GM19463 (cell line): ENCODE results near the gene TLR10.
"Not testable (repeated sequence)": the region's sequence is repeated elsewhere in the genome, so short reads cannot be mapped to it uniquely, and the experiment has no call there.

ENCODE experiments used
- ATAC-seq: cut with Tn5 transposase; IDR thresholded peaks from one replicate; pipeline ENCODE4 v1.9.1; 2021; ENCODE audit warnings: mild to moderate bottlenecking, moderate library complexity; ENCODE audit not compliant: unreplicated experiment

The TLR10 gene

GRCh38 chr4:38769857-38770256 is 12.9 kb downstream of the TLR10 start:
- ATAC-seq: no peak

DNA sequence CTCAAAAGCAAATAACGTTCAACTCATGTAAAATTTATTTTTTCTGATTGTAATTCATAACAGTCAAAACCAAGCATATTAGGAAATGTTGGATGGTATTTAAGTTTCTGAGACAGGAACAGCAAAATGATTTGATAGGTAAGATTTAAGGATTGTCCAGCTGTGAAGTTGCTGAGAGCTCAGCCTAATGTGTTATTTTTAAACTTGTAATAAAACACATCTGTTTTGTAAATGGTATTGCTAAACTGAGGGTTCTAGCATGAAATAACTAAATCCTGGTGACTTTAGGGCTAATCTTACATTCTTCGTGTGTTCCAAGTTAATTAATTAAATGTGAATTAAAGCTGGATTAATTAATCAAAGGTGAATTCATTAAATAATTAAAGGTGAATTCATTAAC is 13.3 kb downstream of the TLR10 start:
- ATAC-seq: no peak

DNA sequence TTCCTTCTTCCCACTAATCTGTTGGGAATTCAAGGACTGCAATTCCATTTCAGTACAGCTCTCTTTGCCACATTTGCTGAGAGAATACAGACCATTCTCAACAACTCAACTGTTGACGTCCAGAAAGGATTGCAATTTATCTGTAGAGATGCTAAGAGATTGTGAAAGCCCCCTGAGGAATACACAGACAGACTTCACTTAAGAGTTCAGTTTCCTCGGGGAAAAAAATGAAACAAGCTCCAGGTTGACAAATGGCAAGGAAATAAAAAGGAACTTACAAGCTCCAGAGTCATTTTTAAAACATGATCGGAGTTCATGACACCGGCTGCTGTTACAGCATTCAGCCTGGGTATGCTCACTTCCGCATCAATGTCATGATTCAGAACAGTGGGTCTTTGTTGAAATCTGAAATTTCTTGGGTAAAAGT is 13.8 kb downstream of the TLR10 start:
- no peak for ATAC-seq

- not testable (repeated sequence) for ATAC-seq
Measured at GRCh38 chr4:38766940-38767339, 15.8 kb downstream of the TLR10 start.

DNA sequence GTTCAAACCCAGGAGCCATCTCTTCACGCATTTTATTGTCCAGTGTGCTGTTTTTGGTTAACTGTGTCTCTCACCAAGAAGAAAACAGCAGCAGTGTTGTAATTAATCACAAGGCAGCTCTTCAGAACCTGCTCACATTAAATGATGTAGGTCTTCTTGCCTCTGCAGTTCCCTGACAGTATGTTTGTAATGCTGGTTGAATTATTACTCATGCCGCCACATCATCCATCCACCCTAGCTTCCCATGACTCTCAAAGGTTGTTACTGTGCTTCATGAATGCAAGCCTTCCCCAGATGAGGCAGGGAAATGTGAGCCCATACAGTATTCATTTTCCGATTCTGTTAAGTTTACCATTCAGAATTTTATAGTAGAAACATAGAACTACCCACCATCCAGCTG is 17.4 kb downstream of the TLR10 start:
- ATAC-seq: no peak

GRCh38 chr4:38764277-38764676 is 18.5 kb downstream of the TLR10 start:
- no peak for ATAC-seq

DNA sequence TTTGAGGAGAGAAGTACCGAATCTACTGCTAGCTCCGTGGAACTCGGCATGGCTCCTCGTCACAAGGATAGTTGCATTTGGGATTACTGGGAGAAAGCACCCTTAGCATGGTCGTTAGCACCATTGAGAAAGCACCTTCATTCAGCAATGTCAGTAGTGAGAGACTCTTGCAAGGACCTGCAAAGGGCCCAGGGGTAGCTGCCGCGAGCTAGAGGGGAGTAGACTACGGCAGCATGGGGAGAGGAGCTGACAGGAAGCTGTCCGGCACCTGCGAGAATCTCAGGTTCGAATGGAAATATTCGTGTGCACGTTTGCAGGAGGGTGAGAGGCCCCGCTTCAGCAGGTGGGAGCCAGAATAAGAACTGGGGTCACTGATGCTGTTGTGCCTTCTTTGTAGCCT is 20.2 kb downstream of the TLR10 start:
- ATAC-seq: no peak

DNA sequence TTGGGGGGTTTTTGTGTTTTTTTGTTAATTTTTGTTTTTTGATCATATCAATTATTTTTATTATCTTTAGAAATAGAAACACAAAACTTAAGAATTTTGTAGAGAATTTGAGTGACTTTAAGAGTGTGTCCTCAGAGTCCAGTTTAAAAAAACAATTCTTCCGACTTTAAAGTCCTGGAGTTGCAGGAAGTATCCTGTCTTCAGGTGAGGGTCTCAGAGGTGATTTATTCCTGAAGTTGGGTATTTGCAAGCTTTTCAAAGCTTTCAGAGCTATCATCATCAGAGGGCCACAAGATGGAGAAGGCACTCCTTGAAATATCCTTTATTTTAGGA is 23.0 kb downstream of the TLR10 start:
- no peak for ATAC-seq

DNA sequence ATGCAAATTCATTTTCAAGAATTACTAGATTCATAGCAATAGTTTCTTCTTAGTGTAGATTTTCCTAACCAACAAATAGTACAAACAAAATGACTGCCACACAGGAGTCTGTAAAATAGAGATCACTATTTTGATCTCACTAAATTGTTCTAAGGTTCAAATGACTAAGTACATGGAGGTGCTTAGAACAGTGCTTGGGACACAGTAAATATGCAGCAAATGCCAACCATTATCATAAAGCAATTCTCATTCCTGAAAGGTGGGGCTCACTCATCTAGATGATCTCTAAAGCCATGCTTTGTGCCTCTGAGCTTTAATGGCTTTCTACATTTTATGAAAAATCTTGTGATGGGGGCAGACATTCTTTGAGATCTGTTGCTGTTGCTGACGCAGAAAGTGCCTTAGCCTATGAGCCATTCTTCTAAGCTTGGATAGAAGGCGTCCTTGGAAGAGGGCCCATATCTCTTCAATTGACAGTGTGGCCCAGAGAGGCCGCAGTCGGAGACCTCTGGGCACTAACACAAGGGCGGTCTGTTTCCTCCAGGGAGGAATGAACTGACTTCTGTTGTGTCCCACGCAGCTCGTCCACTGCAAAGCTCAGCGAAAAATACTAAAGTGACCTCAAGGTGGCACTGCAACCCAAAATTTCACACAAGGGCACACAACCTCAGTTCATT is 23.5 kb downstream of the TLR10 start:
- no peak for ATAC-seq

DNA sequence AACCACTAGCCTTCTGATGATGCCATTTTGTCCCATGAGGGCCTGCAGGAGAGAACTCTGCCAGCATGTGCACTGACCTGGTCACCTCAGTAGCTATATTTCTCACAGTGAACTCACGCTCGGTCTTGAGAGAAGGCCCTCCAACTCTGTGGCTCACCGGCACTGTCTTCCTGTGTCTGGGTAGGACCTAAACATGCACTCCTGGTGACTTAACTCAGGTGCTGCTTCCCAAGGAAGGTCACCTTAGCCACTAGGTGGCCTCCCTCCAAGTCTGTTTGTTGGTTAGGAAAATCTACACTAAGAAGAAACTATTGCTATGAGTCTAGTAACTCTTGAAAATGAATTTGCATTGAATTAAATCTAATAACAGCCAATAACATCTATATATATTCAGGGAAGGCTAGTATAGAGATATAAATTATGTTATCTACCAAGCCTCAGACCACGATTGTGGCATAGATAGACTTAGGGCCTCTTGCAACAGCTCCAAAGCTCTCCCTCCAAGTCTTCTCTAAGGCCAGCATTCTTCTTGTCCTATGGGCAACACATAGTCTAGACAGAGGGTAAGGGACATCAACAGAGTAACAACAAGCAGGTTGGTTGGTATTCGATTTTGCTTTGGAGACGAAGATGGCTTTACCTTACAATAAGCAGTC is 24.7 kb downstream of the TLR10 start:
- ATAC-seq: no peak

GRCh38 chr4:38752941-38753806 is 29.6 kb downstream of the TLR10 start:
- ATAC-seq: no peak

DNA sequence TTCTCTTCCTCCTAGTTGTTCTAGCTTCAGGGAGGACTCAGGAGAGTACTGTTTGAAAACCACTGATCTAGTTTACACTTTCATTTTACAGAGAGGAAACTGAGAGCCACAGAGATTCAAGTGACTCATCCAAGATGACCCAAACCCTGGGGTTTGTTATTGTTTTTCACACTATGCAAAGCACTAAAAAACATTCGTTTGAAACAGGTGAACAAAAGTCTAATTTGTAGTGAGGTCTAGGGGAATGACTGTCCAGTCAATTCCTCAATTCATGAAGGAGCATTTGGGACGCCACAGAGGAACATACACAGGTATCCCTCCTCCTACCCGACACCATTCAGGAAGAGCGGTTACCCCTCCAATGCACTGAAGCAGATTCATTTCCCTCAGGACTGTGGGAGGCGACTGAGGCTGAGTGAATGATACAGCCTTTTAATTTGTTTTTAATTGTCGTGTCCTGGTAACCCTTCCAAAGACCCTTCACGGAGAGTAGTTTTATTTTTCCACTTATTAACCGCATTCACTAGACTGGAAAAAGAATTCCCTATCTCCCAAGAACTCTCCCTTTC is 30.3 kb downstream of the TLR10 start:
- peak; percentile 99 for ATAC-seq

DNA sequence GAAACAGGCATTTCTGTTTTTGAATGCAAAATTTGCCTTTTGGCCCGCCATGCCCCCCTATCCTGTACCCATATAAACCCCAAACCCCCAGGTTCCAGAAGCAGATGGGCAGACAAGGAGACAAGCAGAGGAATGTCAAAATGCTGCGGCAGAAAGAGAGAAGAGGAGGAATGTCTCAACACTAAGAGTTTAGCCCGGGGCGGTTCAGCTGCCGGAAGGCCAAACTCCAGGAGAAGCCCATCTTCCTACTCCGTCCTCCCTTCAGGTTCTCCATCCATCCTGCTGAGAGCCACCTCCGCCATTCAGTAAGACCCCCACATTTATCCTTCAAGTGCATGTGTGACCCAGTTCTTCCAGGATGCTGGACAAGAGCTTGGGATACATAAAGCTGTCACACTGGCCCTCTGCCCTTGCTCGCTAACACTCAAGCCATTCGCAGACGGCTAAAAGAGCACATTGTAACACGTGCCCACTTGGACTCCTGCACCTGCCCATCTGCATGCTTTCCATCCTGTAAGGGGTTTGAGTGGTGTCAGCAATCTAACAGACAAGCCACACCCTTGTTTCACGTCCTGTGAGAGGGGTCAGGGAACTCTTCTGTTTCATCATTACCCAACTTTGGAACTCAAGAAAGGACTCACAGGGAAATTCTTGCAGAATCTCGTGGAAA is 31.3 kb downstream of the TLR10 start:
- no peak for ATAC-seq

DNA sequence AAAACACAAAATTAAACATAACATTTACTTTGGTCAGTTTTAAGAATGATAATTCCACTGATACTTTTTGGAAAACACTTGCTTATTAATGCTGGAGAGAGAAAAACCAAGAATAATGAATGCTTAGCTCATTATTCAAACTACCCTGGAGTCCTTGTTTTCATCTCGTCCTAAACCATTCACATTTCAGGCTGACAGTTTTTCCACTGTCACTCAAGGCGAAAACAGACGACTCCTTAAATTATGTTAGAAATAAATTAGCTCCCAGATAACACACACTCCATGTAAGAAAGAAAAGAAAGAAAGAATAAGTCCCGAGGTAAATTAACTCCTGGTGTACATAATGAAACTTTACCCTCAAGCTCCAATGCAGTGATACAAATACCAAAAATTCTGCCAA is 33.5 kb downstream of the TLR10 start:
- ATAC-seq: no peak

DNA sequence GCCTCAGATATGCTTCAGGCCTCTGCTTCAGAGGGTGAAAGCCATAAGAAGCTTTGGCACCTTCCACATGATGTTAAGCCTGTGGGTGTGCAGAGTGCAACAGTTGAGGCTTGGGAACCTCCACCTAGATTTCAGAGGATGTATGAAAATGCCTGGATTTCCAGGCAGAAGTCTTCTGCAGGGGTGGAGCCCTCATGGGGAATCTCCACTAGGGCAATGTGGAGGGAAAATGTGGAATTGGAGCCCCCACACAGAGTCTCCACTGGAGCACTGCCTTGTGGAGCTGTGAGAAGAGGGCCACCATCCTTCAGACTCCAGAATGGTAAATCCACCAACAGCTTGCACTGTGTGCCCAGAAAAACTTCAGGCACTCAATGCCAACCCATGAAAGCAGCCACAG is 35.2 kb downstream of the TLR10 start:
- ATAC-seq: no peak

GRCh38 chr4:38745881-38746280 is 36.9 kb downstream of the TLR10 start:
- ATAC-seq: no peak

DNA sequence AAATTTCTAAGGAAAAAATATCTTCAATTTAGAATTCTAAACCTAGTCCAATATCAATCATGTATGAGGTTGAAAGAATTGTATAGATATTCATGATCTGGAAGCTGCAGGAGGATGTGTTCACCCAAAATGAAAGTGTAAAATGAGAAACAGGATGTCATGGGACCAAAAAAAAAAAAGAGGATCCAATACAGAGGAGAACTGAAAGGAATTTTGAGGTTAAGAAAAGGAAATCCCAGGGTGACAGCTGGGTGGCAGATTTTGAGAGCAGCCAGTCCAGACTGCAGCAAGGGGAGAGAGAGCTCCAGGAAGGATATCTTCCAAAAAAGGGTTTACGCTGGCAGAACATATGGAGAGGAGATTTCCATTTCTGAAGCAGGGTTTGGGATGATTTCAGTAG is 38.9 kb downstream of the TLR10 start:
- no peak for ATAC-seq

GRCh38 chr4:38740303-38740702 is 42.5 kb downstream of the TLR10 start:
- ATAC-seq: no peak

DNA sequence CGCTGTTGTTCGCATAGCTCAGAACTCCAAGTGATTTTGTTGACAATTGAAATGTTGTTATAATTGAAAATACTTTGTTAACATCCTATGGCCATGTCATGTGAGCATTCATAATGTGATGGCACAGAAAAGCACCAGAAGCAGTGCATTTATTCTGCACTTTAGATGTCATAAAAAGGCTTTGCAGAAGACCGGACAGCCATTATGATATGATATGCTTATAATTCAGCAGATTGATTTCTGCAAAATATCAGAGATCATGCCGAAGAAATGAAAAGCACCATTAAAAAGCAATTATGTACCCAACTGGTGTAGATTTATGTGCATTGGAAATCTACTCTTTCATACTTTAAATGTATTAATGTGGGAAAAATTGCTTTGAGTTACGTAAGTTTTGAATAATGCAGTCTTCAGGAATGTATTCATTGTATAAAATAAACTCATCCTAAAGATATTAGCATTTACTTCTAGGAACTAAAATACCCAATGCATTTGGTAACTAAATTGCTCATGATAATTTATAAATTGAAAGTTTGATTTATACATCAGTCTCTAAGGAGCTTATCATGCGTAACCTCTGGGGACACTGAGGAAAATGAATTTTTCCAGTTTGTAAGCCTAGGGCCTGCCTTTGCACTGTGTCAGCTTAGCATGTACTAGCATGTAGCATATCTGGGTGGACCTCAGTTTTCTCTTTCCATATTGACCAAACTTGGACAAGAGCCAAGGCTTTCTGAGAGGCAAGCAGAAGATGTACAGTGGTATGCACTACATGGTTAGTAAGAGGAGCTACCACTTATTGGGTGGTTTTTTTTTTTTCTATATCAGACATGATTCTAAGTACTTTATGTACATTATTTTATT is 43.6 kb downstream of the TLR10 start:
- ATAC-seq: no peak

DNA sequence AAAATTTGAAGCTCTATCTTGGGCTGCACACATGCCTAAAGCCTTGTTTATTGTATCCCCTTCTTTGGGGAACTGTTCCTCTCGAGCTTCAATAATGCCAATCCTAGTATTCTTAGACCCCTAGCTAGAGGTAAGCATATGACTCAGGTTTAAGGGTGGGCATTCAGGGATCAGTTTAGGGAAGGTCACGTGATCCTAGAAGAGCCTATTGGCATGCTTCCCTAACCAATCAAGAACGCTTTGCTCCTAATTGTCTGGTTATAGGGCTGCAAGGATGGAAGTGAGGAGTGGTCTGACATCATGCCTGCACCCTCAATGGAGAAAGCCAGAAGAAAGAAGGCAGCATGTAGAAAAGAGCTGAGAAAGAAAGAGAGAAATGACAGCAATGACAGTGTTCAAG is 46.9 kb downstream of the TLR10 start:
- no peak for ATAC-seq
